IPS-18c (cell line): ENCODE data around the gene KCTD12.
"Not testable (repeated sequence)": the region's sequence is repeated elsewhere in the genome, so short reads cannot be mapped to it uniquely, and the experiment has no call there.

Source experiments
- H3K4me3 ChIP-seq: 2 replicates; pipeline ENCODE4 v1.7.0; 2013; ENCODE audit warnings: low read depth, mild to moderate bottlenecking, low read length, moderate library complexity; ENCODE audit not compliant: insufficient read depth
- H3K9me3 ChIP-seq: one replicate; pipeline ENCODE4 v1.6.1; 2013; ENCODE audit warnings: mild to moderate bottlenecking, low read length, moderate library complexity; ENCODE audit not compliant: control insufficient read depth, insufficient read depth

Gene KCTD12

GRCh38 chr13:76886292-76887075 is at the start of gene KCTD12:
TSS of gene KCTD12 (minus strand) at chr13:76886405. CDS start at chr13:76886148, 257 bp downstream.
- Histone ChIP-seq H3K4me3 (peak within 1 kb of the TSS; percentile 63), H3K9me3 (no peaks in the 10 kb centered on the region)

GRCh38 chr13:76934671-76935070 is 48.5 kb upstream of the KCTD12 start:
- Histone ChIP-seq H3K4me3 (no peak overlapping the region), H3K9me3 (peaks cover 4% of the 10 kb centered on the region)

- H3K4me3 ChIP-seq: no peak overlapping the region
These were observed 45.9 kb upstream of the KCTD12 start for GRCh38 chr13:76932076-76932475.

GRCh38 chr13:76929851-76930374 is 43.7 kb upstream of the KCTD12 start:
- Histone ChIP-seq H3K4me3 (no peak overlapping the region), H3K9me3 (no peaks in the 10 kb centered on the region)

More at GRCh38 chr13:76932076-76932475, 45.9 kb upstream of the KCTD12 start:
- H3K9me3 ChIP-seq: peaks cover 3% of the 10 kb centered on the region

GRCh38 chr13:76929320-76929719 is 43.1 kb upstream of the KCTD12 start:
- Histone ChIP-seq H3K4me3 (no peak overlapping the region), H3K9me3 (no peaks in the 10 kb centered on the region)

- Histone ChIP-seq H3K4me3 (no peak overlapping the region), H3K9me3 (no peaks in the 10 kb centered on the region)
These were observed 42.3 kb upstream of the KCTD12 start for GRCh38 chr13:76928456-76928855.

- no peak overlapping the region for H3K4me3 ChIP-seq
These were observed 41.8 kb upstream of the KCTD12 start for GRCh38 chr13:76927955-76928354.

GRCh38 chr13:76925115-76925514 is 38.9 kb upstream of the KCTD12 start:
- no peak overlapping the region for H3K4me3 ChIP-seq
- H3K9me3 ChIP-seq: no peaks in the 10 kb centered on the region

More at GRCh38 chr13:76927955-76928354, 41.8 kb upstream of the KCTD12 start:
- H3K9me3 ChIP-seq: no peaks in the 10 kb centered on the region

- no peaks in the 10 kb centered on the region for H3K9me3 ChIP-seq
- no peak overlapping the region for H3K4me3 ChIP-seq
These were observed 35.3 kb upstream of the KCTD12 start for GRCh38 chr13:76921516-76921915.

GRCh38 chr13:76917755-76918481 is 31.7 kb upstream of the KCTD12 start:
- not testable (repeated sequence) for H3K4me3 ChIP-seq, H3K9me3 ChIP-seq

- no peak overlapping the region for H3K4me3 ChIP-seq
- no peaks in the 10 kb centered on the region for H3K9me3 ChIP-seq
These were observed 30.9 kb upstream of the KCTD12 start for GRCh38 chr13:76917095-76917494.

- no peaks in the 10 kb centered on the region for H3K9me3 ChIP-seq
- no peak overlapping the region for H3K4me3 ChIP-seq
These were observed 27.7 kb upstream of the KCTD12 start for GRCh38 chr13:76913898-76914297.

GRCh38 chr13:76912476-76912875 is 26.3 kb upstream of the KCTD12 start:
- Histone ChIP-seq H3K4me3 (no peak overlapping the region), H3K9me3 (no peaks in the 10 kb centered on the region)

- H3K4me3 ChIP-seq: no peak overlapping the region
- no peaks in the 10 kb centered on the region for H3K9me3 ChIP-seq
These were observed 18.3 kb upstream of the KCTD12 start for GRCh38 chr13:76904507-76904906.

GRCh38 chr13:76903544-76904162 is 17.4 kb upstream of the KCTD12 start:
- Histone ChIP-seq H3K4me3 (no peak overlapping the region), H3K9me3 (no peaks in the 10 kb centered on the region)

GRCh38 chr13:76899066-76899465 is 12.9 kb upstream of the KCTD12 start:
- H3K9me3 ChIP-seq: not testable (repeated sequence)

GRCh38 chr13:76897171-76897570 is 11.0 kb upstream of the KCTD12 start:
- H3K4me3 ChIP-seq, H3K9me3 ChIP-seq: not testable (repeated sequence)

More at GRCh38 chr13:76899066-76899465, 12.9 kb upstream of the KCTD12 start:
- H3K4me3 ChIP-seq: not testable (repeated sequence)
